ENCODE measurements around the gene VANGL1.

The VANGL1 gene

DNA sequence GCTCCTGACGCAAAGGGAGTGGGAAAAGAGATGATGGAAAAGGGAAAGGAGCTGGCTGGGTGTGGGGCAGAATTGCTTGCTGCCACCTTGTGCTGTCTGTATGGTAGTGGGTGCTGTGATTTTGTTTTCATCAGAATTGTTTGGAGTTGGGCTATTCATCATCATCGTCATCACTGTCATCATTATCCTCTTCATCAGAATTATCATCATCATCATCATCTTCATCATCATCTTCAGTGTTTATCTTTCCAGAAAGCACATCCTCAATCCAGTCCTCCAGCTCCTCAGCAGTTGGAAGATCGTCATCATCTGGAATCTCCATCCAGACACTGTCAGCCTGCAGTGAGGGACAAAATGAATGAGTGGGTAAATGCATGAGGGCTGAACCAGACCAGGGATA lies 59.3 kb downstream of the VANGL1 start:
- Histone ChIP-seq H3K9ac (ENCODE audit: low read length) (no peak overlapping the region), H2AK5ac (ENCODE audit: low read length) (no peak overlapping the region), H2BK15ac (replicated peaks; ENCODE audit: low read depth) (no peak overlapping the region), H3K27me3 (ENCODE audit: insufficient read depth, low read length, poor library complexity) (no peaks in the 10 kb centered on the region), H3K4me1 (ENCODE audit: control insufficient read depth, low read depth, low read length) (peaks cover 1% of the 10 kb centered on the region), H3K4me2 (ENCODE audit: low read length) (no peak overlapping the region), H2BK120ac (ENCODE audit: low read depth, low read length) (no peak overlapping the region), H4K5ac (ENCODE audit: low read length) (no peak overlapping the region), H3K79me2 (ENCODE audit: control insufficient read depth, insufficient read depth, low read length) (no peaks in the 10 kb centered on the region), H3K23ac (ENCODE audit: low read length) (no peak overlapping the region), H3K36me3 (ENCODE audit: control insufficient read depth, insufficient read depth, low read length) (no peaks in the 10 kb centered on the region), H3K56ac (ENCODE audit: low read length) (no peak overlapping the region), H3K18ac (ENCODE audit: low read length) (no peak overlapping the region), H2BK5ac (ENCODE audit: low read length) (no peak overlapping the region), H3K79me1 (ENCODE audit: low read length) (no peaks in the 10 kb centered on the region), H4K8ac (ENCODE audit: low read depth, low read length) (no peak overlapping the region), H3K27ac (ENCODE audit: low read depth, low read length) (no peak overlapping the region), H3K4me3 (ENCODE audit: low read length) (no peak overlapping the region), H3K4ac (ENCODE audit: low read depth, low read length) (no peak overlapping the region)
- no peak for DNase-seq
- WGBS (ENCODE audit: extremely low coverage, insufficient coverage, low lambda C conversion rate), result no CpG with 5 or more reads among the region's 3 CpGs

DNA sequence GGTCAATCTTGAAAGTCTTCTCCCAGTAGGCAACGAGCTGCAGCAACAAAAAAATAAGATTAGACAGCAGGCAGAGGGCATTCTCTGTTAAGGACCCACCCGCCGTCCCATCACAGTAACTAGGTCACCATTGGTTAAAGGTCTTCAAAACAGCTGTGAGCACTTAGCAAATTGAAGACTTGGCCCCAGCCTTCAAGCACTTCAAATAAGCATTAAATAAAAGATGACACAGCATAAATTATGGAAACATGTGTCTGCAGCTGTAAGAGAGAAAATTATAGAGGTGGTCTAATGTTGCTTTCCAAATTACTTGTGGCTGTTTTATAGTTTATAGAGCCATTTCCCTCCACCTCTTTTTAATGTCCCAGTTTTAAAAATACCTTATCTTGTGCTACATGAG lies 61.2 kb downstream of the VANGL1 start:
- Histone ChIP-seq H3K79me2 (ENCODE audit: control insufficient read depth, insufficient read depth, low read length) (no peaks in the 10 kb centered on the region), H3K79me1 (ENCODE audit: low read length) (no peaks in the 10 kb centered on the region), H3K4me1 (ENCODE audit: control insufficient read depth, low read depth, low read length) (peaks cover 1% of the 10 kb centered on the region), H3K56ac (ENCODE audit: low read length) (no peak overlapping the region), H3K4ac (ENCODE audit: low read depth, low read length) (no peak overlapping the region), H3K18ac (ENCODE audit: low read length) (no peak overlapping the region), H3K4me3 (ENCODE audit: low read length) (no peak overlapping the region), H3K4me2 (ENCODE audit: low read length) (no peak overlapping the region), H2AK5ac (ENCODE audit: low read length) (no peak overlapping the region), H3K27me3 (ENCODE audit: insufficient read depth, low read length, poor library complexity) (no peaks in the 10 kb centered on the region), H3K23ac (ENCODE audit: low read length) (no peak overlapping the region), H3K36me3 (ENCODE audit: control insufficient read depth, insufficient read depth, low read length) (no peaks in the 10 kb centered on the region), H3K9ac (ENCODE audit: low read length) (no peak overlapping the region), H2BK120ac (ENCODE audit: low read depth, low read length) (no peak overlapping the region), H3K27ac (ENCODE audit: low read depth, low read length) (no peak overlapping the region), H2BK15ac (replicated peaks; ENCODE audit: low read depth) (no peak overlapping the region), H4K5ac (ENCODE audit: low read length) (no peak overlapping the region), H2BK5ac (ENCODE audit: low read length) (no peak overlapping the region), H4K8ac (ENCODE audit: low read depth, low read length) (no peak overlapping the region)
- no peak for DNase-seq
- WGBS (ENCODE audit: extremely low coverage, insufficient coverage, low lambda C conversion rate), result no CpG with 5 or more reads among the region's 3 CpGs

DNA sequence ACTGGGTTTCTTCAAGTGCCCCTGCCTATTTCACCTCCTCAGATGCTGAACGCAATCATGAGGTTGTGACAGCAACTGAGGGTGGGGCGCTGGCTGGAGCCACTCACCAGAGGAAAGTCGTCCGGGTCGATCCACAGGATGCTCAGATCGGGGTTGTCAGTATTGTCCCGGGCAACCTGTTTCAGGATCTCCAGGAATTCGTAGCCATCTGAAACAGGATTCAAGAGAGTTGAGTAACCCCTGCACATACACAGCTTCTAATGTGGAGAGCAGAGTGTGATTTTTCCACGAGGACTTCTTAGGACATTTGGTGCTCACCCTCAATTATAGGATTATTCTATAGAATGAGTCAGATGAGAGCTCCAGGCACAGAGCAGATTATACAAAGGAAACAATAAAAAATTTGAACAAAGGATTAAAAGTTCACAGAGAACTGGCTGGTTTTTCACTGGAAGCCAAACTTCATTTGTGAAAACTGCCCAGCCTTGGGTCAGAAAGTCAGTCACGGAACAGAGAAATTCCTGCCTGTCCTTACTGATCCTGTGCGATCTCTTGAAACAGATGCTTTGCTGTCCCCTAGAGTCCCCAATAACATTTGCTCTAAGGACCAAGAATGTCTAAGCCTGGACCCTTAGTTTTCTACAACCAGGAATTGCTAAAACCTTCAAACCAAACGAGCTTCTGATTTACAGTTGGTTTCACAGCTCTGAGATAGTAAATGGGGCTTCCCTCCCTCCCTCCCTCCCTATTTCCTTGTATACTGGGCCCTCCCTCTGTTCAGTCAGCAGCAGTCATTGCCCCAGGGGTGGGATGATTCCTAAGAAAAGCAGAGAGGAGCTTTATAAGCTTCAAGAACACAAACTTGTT lies 63.5 kb downstream of the VANGL1 start:
- no peak overlapping the region for H3K56ac ChIP-seq (ENCODE audit: low read length)
- H3K79me1 ChIP-seq (ENCODE audit: low read length), result no peaks in the 10 kb centered on the region
- H3K4ac ChIP-seq (ENCODE audit: low read depth, low read length), result no peak overlapping the region
- H3K9ac ChIP-seq (ENCODE audit: low read length), result no peak overlapping the region
- H2BK15ac ChIP-seq (replicated peaks; ENCODE audit: low read depth), result no peak overlapping the region
- peak; percentile 59 for DNase-seq
- WGBS (ENCODE audit: extremely low coverage, insufficient coverage, low lambda C conversion rate), result no CpG with 5 or more reads among the region's 12 CpGs
- no peak overlapping the region for H2AK5ac ChIP-seq (ENCODE audit: low read length)
- H3K18ac ChIP-seq (ENCODE audit: low read length), result no peak overlapping the region
- no peak overlapping the region for H2BK120ac ChIP-seq (ENCODE audit: low read depth, low read length)
- H2BK5ac ChIP-seq (ENCODE audit: low read length), result no peak overlapping the region
- H3K79me2 ChIP-seq (ENCODE audit: control insufficient read depth, insufficient read depth, low read length), result no peaks in the 10 kb centered on the region
- no peak overlapping the region for H4K8ac ChIP-seq (ENCODE audit: low read depth, low read length)
- no peak overlapping the region for H3K4me3 ChIP-seq (ENCODE audit: low read length)
- H3K4me2 ChIP-seq (ENCODE audit: low read length), result no peak overlapping the region
- no peak overlapping the region for H3K27ac ChIP-seq (ENCODE audit: low read depth, low read length)
- H4K5ac ChIP-seq (ENCODE audit: low read length), result no peak overlapping the region
- H3K4me1 ChIP-seq (ENCODE audit: control insufficient read depth, low read depth, low read length), result peaks cover 1% of the 10 kb centered on the region
- H3K23ac ChIP-seq (ENCODE audit: low read length), result no peak overlapping the region
- no peaks in the 10 kb centered on the region for H3K36me3 ChIP-seq (ENCODE audit: control insufficient read depth, insufficient read depth, low read length)
- H3K27me3 ChIP-seq (ENCODE audit: insufficient read depth, low read length, poor library complexity), result no peaks in the 10 kb centered on the region

DNA sequence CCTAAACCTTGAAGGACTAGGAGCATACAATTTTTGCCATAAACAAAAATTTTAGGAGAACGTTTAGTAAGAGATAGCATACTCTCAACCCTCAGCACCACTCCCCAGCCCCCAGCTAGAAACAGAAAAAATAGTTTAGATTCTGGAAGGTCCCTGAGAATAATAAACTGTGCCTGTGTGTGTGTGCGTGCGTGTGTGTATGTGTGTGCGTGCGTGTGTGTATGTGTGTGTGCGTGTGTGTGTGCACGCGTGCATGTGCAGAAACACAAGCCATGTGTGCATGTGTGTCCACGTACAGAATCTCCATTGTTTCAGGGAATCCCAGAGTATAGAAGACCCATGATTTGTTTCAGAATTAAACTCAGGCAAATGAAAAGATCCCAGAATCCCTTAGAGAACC lies 64.2 kb downstream of the VANGL1 start:
- H3K79me2 ChIP-seq (ENCODE audit: control insufficient read depth, insufficient read depth, low read length), result no peaks in the 10 kb centered on the region
- H3K9ac ChIP-seq (ENCODE audit: low read length), result no peak overlapping the region
- no peak overlapping the region for H4K8ac ChIP-seq (ENCODE audit: low read depth, low read length)
- H2BK5ac ChIP-seq (ENCODE audit: low read length), result no peak overlapping the region
- H2AK5ac ChIP-seq (ENCODE audit: low read length), result no peak overlapping the region
- H3K4me3 ChIP-seq (ENCODE audit: low read length), result no peak overlapping the region
- H3K36me3 ChIP-seq (ENCODE audit: control insufficient read depth, insufficient read depth, low read length), result no peaks in the 10 kb centered on the region
- H3K27ac ChIP-seq (ENCODE audit: low read depth, low read length), result no peak overlapping the region
- peaks cover 1% of the 10 kb centered on the region for H3K4me1 ChIP-seq (ENCODE audit: control insufficient read depth, low read depth, low read length)
- no peaks in the 10 kb centered on the region for H3K79me1 ChIP-seq (ENCODE audit: low read length)
- no peak overlapping the region for H2BK120ac ChIP-seq (ENCODE audit: low read depth, low read length)
- no peaks in the 10 kb centered on the region for H3K27me3 ChIP-seq (ENCODE audit: insufficient read depth, low read length, poor library complexity)
- no peak for DNase-seq
- peak overlapping the region; percentile 69 for H3K23ac ChIP-seq (ENCODE audit: low read length)
- H3K4me2 ChIP-seq (ENCODE audit: low read length), result no peak overlapping the region
- WGBS (ENCODE audit: extremely low coverage, insufficient coverage, low lambda C conversion rate), result no CpG with 5 or more reads among the region's 9 CpGs
- peak overlapping the region; percentile 68 for H3K56ac ChIP-seq (ENCODE audit: low read length)
- no peak overlapping the region for H4K5ac ChIP-seq (ENCODE audit: low read length)
- H3K4ac ChIP-seq (ENCODE audit: low read depth, low read length), result no peak overlapping the region
- no peak overlapping the region for H3K18ac ChIP-seq (ENCODE audit: low read length)
- no peak overlapping the region for H2BK15ac ChIP-seq (replicated peaks; ENCODE audit: low read depth)

DNA sequence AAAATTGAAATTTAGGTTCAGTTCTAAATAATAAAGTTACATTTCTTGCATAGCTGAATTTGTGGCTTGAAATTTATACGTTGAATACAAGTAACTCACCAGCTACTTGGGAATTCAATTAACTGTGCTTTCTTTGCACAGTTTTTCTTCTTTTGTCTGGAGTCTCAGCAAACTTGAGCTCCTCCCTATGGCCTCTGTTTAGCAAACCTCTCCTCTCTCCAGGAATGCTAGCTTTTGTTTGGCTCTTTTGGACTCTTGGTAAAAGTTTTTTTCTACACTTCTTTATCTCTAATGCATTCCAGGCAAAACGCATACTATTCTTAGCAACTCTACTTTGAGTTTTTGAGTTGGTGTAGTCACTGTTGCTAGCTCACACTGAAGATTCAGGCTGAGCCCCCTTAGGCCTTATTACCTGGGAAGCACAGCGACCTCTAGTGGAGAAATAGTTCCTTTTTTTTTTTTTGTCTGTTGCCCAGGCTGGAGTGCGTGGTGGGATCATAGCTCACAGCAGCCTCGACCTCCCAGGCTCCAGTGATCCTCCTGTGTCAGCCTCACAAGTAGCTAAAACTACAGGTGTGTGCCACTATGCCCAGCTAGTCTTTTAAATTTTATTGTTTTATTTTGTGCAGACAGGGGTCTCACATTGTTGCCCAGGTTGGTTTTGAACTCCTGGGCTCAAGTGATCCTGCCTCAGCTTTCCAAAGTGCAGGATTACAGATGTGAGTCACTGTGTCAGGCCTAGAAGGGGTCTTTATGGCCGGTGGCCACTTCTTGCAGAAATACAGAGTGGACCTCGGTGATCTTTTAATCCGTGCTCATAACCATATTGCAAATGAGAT lies 65.0 kb downstream of the VANGL1 start:
- H3K27ac ChIP-seq (ENCODE audit: low read depth, low read length), result no peak overlapping the region
- no peaks in the 10 kb centered on the region for H3K79me2 ChIP-seq (ENCODE audit: control insufficient read depth, insufficient read depth, low read length)
- no peak overlapping the region for H2AK5ac ChIP-seq (ENCODE audit: low read length)
- peak; percentile 83 for DNase-seq
- WGBS (ENCODE audit: extremely low coverage, insufficient coverage, low lambda C conversion rate), result no CpG with 5 or more reads among the region's 8 CpGs
- no peak overlapping the region for H2BK15ac ChIP-seq (replicated peaks; ENCODE audit: low read depth)
- H3K18ac ChIP-seq (ENCODE audit: low read length), result no peak overlapping the region
- no peak overlapping the region for H2BK5ac ChIP-seq (ENCODE audit: low read length)
- H3K27me3 ChIP-seq (ENCODE audit: insufficient read depth, low read length, poor library complexity), result no peaks in the 10 kb centered on the region
- no peak overlapping the region for H2BK120ac ChIP-seq (ENCODE audit: low read depth, low read length)
- H3K4me1 ChIP-seq (ENCODE audit: control insufficient read depth, low read depth, low read length), result peaks cover 1% of the 10 kb centered on the region
- no peak overlapping the region for H4K8ac ChIP-seq (ENCODE audit: low read depth, low read length)
- peak overlapping the region; percentile 68 for H3K56ac ChIP-seq (ENCODE audit: low read length)
- H3K4me2 ChIP-seq (ENCODE audit: low read length), result no peak overlapping the region
- no peaks in the 10 kb centered on the region for H3K79me1 ChIP-seq (ENCODE audit: low read length)
- no peak overlapping the region for H3K23ac ChIP-seq (ENCODE audit: low read length)
- H4K5ac ChIP-seq (ENCODE audit: low read length), result no peak overlapping the region
- H3K9ac ChIP-seq (ENCODE audit: low read length), result no peak overlapping the region
- H3K4ac ChIP-seq (ENCODE audit: low read depth, low read length), result no peak overlapping the region
- no peaks in the 10 kb centered on the region for H3K36me3 ChIP-seq (ENCODE audit: control insufficient read depth, insufficient read depth, low read length)
- no peak overlapping the region for H3K4me3 ChIP-seq (ENCODE audit: low read length)

Data from mesendoderm (in vitro differentiated cells).